ENCODE results near the gene DPF3. TPM values are rescaled to one million over a fixed set of nuclear protein-coding genes. Genes with fewer than 3 reads are reported as not detected.

DPF3 gene
- total RNA-seq, 1 donor from 2014 or later = 3.0 TPM

DNA sequence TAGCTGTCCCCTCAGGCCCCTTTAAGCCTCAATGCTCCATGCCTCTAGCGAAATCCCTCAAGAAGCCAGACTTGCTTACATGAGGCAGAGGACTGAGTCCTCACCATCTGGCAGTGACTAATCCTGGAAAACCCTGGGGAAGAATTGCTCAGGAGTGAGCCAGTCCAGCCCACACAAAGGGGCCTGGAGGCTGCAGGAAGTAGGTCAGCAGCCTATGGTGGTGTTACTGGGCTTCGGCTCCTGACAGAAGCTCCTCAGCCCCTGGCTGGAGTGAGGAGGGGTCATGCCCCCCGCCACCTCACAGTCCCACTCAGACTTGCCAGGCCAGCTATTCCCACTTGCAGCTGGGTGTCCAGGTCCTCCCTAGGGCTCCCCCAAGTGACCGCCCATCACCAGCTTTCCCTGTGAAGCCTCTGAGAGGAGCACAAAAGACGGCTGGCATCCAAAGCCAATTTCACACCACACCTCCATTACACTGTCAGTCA is 250.5 kb downstream of the DPF3 start:
- H3K4me3 Mint-ChIP-seq (ENCODE audit: unreplicated experiment) = no peak overlapping the region
- H3K4me1 Mint-ChIP-seq (ENCODE audit: unreplicated experiment) = no peaks in the 10 kb centered on the region
- peaks cover 4% of the 10 kb centered on the region for H3K36me3 Mint-ChIP-seq (ENCODE audit: low read depth, unreplicated experiment)
- H3K27me3 Mint-ChIP-seq (ENCODE audit: unreplicated experiment) = peaks cover 3% of the 10 kb centered on the region
- peaks cover 4% of the 10 kb centered on the region for H3K9me3 Mint-ChIP-seq (ENCODE audit: unreplicated experiment)
- TF ChIP-seq, protein P1, sequence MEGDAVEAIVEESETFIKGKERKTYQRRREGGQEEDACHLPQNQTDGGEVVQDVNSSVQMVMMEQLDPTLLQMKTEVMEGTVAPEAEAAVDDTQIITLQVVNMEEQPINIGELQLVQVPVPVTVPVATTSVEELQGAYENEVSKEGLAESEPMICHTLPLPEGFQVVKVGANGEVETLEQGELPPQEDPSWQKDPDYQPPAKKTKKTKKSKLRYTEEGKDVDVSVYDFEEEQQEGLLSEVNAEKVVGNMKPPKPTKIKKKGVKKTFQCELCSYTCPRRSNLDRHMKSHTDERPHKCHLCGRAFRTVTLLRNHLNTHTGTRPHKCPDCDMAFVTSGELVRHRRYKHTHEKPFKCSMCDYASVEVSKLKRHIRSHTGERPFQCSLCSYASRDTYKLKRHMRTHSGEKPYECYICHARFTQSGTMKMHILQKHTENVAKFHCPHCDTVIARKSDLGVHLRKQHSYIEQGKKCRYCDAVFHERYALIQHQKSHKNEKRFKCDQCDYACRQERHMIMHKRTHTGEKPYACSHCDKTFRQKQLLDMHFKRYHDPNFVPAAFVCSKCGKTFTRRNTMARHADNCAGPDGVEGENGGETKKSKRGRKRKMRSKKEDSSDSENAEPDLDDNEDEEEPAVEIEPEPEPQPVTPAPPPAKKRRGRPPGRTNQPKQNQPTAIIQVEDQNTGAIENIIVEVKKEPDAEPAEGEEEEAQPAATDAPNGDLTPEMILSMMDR (IDR thresholded peaks at IDR 0.05; ENCODE audit: unreplicated experiment) = no peak
- no peak overlapping the region for H3K27ac Mint-ChIP-seq (ENCODE audit: unreplicated experiment)
- no peak for DNase-seq (ENCODE audit: low spot score)

DNA sequence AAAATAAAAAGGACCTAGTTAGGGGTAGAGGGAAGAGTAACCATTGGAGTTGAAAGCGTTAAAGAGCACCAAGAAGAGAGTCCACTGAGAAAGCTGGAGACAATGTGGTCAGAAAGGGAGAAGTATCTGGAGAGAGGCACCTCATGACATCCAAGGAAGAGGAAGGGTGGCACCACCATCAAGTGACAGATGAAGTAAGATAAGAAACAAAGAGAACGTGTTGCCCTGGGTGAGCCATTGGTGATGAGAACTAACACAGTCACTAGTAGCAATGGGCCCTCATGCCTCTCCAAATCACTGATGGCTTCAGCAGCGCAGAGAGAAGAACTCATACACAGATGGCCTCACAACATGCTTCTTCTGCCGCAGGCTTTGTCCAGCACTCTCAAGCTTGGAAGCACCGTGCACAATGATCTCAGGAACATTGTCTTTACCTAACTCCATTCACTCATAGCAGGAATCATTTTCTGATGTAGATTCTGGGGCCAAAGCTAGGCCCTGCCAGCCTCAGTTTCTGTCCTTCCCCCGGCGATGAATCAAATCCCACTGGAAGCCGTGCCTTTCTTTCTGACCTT is 252.9 kb downstream of the DPF3 start:
- H3K9me3 Mint-ChIP-seq (ENCODE audit: unreplicated experiment) = peaks cover 4% of the 10 kb centered on the region
- H3K27ac Mint-ChIP-seq (ENCODE audit: unreplicated experiment) = no peak overlapping the region
- H3K27me3 Mint-ChIP-seq (ENCODE audit: unreplicated experiment) = peaks cover 3% of the 10 kb centered on the region
- no peak for DNase-seq (ENCODE audit: low spot score)
- TF ChIP-seq, protein P1 (IDR thresholded peaks at IDR 0.05; ENCODE audit: unreplicated experiment) = no peak
- no peaks in the 10 kb centered on the region for H3K4me1 Mint-ChIP-seq (ENCODE audit: unreplicated experiment)
- H3K36me3 Mint-ChIP-seq (ENCODE audit: low read depth, unreplicated experiment) = peaks cover 4% of the 10 kb centered on the region
- no peak overlapping the region for H3K4me3 Mint-ChIP-seq (ENCODE audit: unreplicated experiment)

DNA sequence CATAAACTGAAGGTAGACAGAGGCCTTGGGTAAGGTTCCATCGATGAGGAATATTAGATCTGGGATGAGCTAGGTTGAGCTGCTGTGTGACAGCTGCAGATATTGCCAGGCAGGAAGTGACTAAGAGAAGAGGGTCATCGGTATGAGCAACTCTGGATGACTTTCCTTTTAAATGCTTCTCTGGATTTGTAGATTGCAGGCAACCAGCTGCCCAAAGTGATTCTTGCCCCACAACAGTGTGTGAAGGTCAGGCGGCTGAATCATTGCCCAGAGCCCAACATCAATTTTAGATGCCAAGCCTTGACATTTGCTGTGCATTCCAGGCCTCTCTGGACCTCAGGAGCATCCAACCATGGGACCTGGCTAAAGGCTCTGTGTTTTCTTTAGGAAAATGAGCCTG is 255.9 kb downstream of the DPF3 start:
- Mint-ChIP-seq H3K27ac (ENCODE audit: unreplicated experiment) (no peak overlapping the region), H3K4me3 (ENCODE audit: unreplicated experiment) (no peak overlapping the region), H3K4me1 (ENCODE audit: unreplicated experiment) (no peaks in the 10 kb centered on the region), H3K9me3 (ENCODE audit: unreplicated experiment) (peaks cover 4% of the 10 kb centered on the region), H3K27me3 (ENCODE audit: unreplicated experiment) (peaks cover 3% of the 10 kb centered on the region), H3K36me3 (ENCODE audit: low read depth, unreplicated experiment) (peaks cover 4% of the 10 kb centered on the region)
- TF ChIP-seq, protein P1 (IDR thresholded peaks at IDR 0.05; ENCODE audit: unreplicated experiment) = no peak
- no peak for DNase-seq (ENCODE audit: low spot score)

DNA sequence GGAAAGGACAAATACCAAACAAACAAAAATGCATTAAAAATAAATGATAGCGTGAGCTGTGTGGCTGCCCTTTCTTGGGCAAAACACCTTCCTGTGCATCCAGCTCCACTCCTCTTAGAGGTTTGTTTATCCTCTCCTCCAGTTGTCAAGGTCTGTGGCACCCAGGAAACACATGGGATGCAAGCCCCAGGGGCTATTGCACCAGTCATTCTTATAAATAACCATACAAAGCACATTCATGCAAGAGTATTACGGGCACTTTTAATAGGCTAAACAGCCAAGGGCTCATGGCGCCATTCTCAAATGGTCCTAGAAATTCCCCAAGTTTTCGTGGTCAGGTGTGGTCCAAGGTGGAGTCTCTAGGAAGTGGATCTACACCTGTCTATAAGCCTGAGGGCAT is 257.0 kb downstream of the DPF3 start:
- TF ChIP-seq, protein P1 (IDR thresholded peaks at IDR 0.05; ENCODE audit: unreplicated experiment) = no peak
- peaks cover 3% of the 10 kb centered on the region for H3K27me3 Mint-ChIP-seq (ENCODE audit: unreplicated experiment)
- H3K4me1 Mint-ChIP-seq (ENCODE audit: unreplicated experiment) = no peaks in the 10 kb centered on the region
- no peak for DNase-seq (ENCODE audit: low spot score)
- peaks cover 4% of the 10 kb centered on the region for H3K9me3 Mint-ChIP-seq (ENCODE audit: unreplicated experiment)
- no peak overlapping the region for H3K4me3 Mint-ChIP-seq (ENCODE audit: unreplicated experiment)
- no peak overlapping the region for H3K27ac Mint-ChIP-seq (ENCODE audit: unreplicated experiment)
- H3K36me3 Mint-ChIP-seq (ENCODE audit: low read depth, unreplicated experiment) = peaks cover 4% of the 10 kb centered on the region

DNA sequence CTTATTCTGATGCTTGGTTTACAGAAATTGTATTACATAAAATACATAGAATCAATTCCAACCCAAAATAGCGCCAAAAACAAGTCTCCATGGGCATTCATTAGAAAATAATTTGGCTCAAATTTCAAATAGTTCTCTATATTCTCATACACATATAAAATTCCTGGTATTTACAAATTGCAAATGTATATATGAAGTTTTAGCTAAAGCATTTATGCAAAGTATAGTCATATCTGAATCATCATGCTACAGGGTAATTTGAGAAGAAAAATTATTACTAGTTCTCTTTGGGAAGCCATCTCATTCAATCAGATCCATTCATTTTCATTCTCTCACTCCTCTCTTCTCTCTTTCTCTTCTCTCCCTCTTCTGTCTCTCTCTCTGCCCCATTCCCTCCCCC is 257.8 kb downstream of the DPF3 start:
- Mint-ChIP-seq H3K36me3 (ENCODE audit: low read depth, unreplicated experiment) (peaks cover 4% of the 10 kb centered on the region), H3K4me1 (ENCODE audit: unreplicated experiment) (no peaks in the 10 kb centered on the region)
- TF ChIP-seq, protein P1 (IDR thresholded peaks at IDR 0.05; ENCODE audit: unreplicated experiment) = no peak

More for the DNA sequence above, 257.8 kb downstream of the DPF3 start:
- peaks cover 3% of the 10 kb centered on the region for H3K27me3 Mint-ChIP-seq (ENCODE audit: unreplicated experiment)
- H3K27ac Mint-ChIP-seq (ENCODE audit: unreplicated experiment) = no peak overlapping the region
- DNase-seq (ENCODE audit: low spot score) = no peak
- H3K4me3 Mint-ChIP-seq (ENCODE audit: unreplicated experiment) = no peak overlapping the region
- peaks cover 4% of the 10 kb centered on the region for H3K9me3 Mint-ChIP-seq (ENCODE audit: unreplicated experiment)

Data from endothelial cell (in vitro differentiated cells).